IPS-18c (cell line): Measurements from ENCODE around the gene IMPA2.

Experiments
- H3K4me3 ChIP-seq: 2 replicates; pipeline ENCODE4 v1.7.0; 2013; ENCODE audit warnings: low read depth, mild to moderate bottlenecking, low read length, moderate library complexity; ENCODE audit not compliant: insufficient read depth
- H3K9me3 ChIP-seq: one replicate; pipeline ENCODE4 v1.6.1; 2013; ENCODE audit warnings: mild to moderate bottlenecking, low read length, moderate library complexity; ENCODE audit not compliant: control insufficient read depth, insufficient read depth

IMPA2 gene

GRCh38 chr18:12011199-12011956 is 30.1 kb downstream of the IMPA2 start:
- Histone ChIP-seq H3K4me3 (no peak overlapping the region), H3K9me3 (peaks cover 2% of the 10 kb centered on the region)

- H3K4me3 ChIP-seq, result no peak overlapping the region
Measured at GRCh38 chr18:12011957-12012549, 30.7 kb downstream of the IMPA2 start.

DNA sequence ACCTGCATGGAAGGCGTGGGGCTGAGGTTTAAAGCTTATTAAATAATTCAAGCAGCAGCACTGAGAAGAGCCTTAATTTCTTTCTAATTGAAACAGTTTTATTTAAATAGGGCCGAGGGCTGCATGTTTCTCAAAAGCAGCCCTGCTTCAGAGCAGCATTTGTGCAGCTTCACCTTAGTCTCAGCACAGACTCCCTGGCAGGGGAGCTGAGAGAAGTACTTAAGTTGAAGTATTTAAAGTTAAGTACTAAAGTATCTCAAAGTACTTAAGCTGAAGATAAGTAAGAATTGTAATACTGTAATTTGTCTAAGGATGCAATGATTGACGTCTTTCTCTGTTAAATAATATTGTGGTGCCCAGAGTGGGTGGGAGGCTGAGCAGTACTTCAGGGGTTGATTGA is 31.4 kb downstream of the IMPA2 start:
- Histone ChIP-seq H3K4me3 (no peak overlapping the region), H3K9me3 (peaks cover 2% of the 10 kb centered on the region)

More at GRCh38 chr18:12011957-12012549, 30.7 kb downstream of the IMPA2 start:
- H3K9me3 ChIP-seq, result peaks cover 2% of the 10 kb centered on the region

DNA sequence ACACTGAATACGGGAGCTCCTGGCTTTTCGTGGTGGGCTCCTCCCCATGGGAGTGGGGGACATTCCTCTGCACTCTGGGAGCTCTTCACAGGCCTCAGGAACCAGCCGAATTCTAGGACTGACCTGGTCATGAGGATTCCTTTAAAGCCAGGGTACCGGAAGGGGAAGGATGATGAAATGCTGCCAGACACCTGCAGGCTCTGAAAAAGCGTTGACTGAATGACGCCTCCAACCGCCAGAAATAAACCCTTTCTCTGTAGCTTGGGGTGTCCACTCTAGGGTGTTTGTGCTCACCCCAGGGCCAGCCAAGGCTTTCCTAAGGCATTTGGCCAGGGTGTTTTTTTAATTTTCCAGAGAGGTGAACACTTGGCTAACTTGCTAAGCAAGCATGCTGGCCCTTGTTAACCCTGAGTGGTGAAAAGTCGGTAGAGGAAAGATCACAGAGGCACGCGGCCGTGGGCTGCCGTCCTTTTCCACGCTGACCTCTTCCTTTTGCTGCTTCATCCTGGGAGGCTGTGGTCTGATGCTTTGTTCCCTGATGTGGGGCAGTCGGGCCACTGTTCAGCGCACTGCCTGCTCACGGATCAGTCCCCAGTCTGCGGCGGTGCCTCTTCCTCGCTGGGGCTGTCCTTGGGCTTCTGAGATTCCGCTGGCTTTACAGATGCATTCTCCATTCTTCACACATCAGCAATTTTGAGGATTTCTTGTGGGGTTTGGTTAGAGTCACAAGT is 32.0 kb downstream of the IMPA2 start:
- peaks cover 2% of the 10 kb centered on the region for H3K9me3 ChIP-seq

DNA sequence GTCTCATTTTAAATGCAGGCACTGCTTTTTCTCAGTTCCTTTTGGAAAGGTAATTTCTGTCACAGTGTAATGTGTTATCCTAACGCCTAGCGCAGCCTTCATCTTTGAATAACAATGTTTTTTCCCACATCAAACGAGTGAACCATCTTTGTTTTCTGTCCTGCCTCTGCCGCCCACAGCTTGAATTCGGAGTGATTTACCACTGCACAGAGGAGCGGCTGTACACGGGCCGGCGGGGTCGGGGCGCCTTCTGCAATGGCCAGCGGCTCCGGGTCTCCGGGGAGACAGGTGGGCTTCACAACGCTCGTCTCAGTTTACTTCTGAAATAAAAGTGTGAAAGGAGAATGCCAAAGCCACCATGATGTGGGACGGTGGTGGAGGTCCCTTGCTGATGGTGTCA is 32.8 kb downstream of the IMPA2 start:
- H3K4me3 ChIP-seq, result no peak overlapping the region

More for the DNA sequence above, 32.0 kb downstream of the IMPA2 start:
- no peak overlapping the region for H3K4me3 ChIP-seq

GRCh38 chr18:12014521-12015415 is 33.5 kb downstream of the IMPA2 start:
- no peak overlapping the region for H3K4me3 ChIP-seq
- peaks cover 2% of the 10 kb centered on the region for H3K9me3 ChIP-seq

More for the DNA sequence above, 32.8 kb downstream of the IMPA2 start:
- H3K9me3 ChIP-seq, result peaks cover 2% of the 10 kb centered on the region

GRCh38 chr18:12015416-12016062 is 34.2 kb downstream of the IMPA2 start:
- Histone ChIP-seq H3K4me3 (no peak overlapping the region), H3K9me3 (peaks cover 2% of the 10 kb centered on the region)

DNA sequence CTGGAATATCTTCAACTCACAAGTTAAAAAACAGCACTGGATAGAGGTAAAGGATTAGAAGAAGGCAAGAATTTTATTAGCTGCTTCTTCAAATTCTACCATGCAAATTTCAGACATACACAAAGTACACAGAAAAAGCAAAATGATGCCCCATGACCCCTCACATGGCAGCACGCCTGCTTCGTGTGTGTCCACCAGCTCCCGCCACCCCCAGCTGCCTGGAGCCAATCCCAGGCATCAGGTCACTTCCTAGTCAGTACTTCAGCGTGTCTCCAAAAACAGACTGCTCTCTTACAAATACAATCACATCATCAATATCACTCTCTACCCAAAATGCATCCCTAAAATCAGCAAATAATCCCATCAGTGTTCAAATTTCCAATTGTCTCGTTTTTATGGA is 35.8 kb downstream of the IMPA2 start:
- peaks cover 2% of the 10 kb centered on the region for H3K9me3 ChIP-seq
- H3K4me3 ChIP-seq, result no peak overlapping the region

DNA sequence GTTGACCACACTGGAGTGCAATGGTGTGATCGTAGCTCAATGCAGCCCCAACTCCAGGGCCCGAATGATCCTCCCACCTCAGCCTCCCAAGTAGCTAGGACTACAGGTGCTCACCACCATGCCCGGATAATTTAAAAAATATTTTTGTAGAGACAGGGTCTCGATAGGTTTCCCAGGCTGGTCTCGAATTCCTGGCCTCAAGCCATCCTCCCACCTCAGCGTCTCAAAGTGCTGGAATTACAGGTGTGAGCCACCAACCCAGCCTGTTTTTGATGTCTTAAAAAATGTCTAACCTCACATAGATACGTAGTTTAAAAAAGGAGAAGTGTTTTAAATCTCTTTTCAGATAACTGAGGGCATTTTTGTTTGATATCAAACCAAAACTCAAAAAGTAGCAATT is 37.6 kb downstream of the IMPA2 start:
- Histone ChIP-seq H3K9me3 (no peaks in the 10 kb centered on the region), H3K4me3 (no peak overlapping the region)

DNA sequence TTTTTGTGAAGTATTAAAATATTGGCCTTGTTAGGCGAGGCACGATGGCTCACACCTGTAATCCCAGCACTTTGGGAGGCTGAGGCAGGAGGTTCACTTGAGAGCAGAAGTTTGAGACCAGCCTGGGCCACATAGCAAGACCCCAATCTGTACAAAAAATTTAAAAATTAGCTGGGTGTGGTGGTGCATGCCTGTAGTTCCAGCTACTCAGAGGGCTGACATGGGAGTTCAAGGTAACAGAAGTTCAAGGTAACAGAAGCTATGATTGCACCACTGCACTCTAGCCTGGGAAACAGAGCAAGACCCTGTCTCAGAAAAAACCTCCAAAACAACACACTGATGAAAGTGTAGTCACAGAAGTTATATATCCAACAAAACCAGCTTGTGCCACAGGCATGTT is 39.8 kb downstream of the IMPA2 start:
- H3K4me3 ChIP-seq, result no peak overlapping the region

DNA sequence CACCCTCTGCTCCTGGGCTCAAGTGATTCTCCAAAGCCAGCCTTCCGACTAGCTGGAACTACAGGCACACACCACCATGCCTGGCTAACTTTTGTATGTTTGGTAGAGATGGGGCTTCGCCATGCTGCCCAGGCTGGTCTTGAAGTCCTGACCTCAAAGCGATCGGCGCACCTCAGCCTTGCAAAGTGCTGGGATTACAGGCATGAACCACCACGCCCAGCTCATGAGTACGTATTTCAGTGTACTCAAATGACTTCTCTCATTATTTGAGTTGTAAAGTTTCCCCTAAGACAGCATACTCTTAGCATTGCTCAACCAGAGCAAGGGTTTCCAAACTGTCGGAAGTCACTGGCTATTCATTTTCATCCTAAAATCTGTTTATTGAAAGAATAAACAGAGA is 40.3 kb downstream of the IMPA2 start:
- H3K4me3 ChIP-seq, result no peak overlapping the region
- no peaks in the 10 kb centered on the region for H3K9me3 ChIP-seq

More for the DNA sequence above, 39.8 kb downstream of the IMPA2 start:
- no peaks in the 10 kb centered on the region for H3K9me3 ChIP-seq

GRCh38 chr18:12023375-12023774 is 42.1 kb downstream of the IMPA2 start:
- Histone ChIP-seq H3K9me3 (no peaks in the 10 kb centered on the region), H3K4me3 (no peak overlapping the region)

DNA sequence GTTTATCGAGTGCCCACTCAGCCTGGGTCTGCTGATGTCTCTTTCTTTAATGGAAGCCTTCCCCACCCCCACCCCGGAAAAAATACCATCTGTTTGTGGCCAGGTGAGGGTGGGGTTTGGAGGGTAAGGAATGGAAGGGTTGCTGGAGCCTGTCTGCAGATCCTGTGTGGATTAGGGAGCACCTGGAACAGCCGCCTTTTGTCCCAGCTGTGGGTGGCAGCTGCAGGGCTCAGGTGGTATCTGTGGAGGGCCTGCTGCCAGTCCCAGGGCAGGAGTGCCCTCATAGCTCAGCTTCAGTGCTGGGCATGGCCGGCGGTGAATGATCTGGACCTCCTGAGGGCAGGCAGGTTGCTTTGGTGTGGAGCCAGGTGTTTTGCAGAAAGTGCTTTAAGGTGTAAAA is 45.3 kb downstream of the IMPA2 start:
- H3K9me3 ChIP-seq, result peaks cover 4% of the 10 kb centered on the region
- no peak overlapping the region for H3K4me3 ChIP-seq

DNA sequence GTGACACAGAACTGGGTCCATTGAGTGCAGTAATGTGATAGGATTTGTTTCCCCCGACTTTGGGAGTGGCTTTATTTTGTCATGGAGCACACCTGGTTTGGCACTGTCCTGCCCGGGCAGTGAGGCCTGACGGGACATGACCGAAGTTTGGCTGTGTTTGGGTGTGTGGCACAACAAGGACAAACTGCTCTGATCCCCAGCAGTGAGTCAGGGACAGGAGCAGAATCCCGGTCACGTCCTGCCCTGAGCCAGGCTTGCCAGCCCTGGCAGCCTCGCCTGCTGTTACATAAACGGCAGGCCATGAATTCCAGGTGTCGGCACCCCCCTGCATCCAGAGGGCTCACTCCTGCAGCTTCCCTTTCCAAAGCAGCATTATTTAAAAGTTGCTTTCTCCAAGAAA is 45.7 kb downstream of the IMPA2 start:
- Histone ChIP-seq H3K4me3 (no peak overlapping the region), H3K9me3 (peaks cover 4% of the 10 kb centered on the region)

DNA sequence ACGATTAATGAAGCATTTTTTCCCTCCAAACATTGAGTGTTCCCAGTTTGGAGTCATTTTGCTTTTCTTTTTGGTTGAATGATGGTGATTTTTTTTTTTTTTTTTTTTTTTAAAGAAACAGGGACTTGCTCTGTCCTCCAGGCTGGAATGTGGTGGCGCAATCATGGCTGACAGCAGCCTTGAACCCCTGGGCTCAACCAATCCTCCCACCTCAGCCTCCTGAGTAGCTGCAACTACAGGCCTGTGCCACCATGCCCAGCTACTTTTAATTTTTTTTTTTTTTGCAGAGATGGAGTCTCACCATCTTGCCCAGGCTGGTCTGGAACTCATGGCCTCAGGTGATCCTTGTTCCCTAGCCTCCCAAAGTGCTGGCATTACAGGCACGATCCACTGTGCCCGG is 46.2 kb downstream of the IMPA2 start:
- Histone ChIP-seq H3K4me3 (no peak overlapping the region), H3K9me3 (peaks cover 4% of the 10 kb centered on the region)

DNA sequence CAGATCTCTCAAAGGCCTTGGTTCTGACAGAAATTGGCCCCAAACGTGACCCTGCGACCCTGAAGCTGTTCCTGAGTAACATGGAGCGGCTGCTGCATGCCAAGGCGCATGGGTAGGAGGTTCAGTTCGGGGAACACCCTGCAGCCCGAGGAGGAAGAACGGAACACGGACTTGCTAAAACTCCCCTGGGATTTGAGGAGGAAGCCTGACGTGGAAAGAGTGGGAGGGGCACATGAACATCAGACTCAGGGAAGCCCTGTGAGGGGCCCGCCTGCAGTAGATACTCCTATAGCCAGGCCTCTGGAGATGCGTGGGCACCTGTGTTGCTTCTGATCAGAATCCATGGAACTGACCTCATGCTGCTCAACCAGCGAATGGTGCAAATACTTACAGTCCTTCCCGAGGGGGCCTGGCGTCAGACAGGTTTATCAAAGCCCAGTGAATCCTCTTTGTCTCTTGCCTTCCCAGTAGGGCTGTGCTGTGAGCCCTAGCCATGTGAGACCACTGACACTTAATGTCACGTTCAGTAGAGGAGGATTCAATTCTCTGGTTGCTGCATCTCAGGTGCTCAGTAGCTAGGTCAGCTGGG is 46.8 kb downstream of the IMPA2 start:
- peaks cover 4% of the 10 kb centered on the region for H3K9me3 ChIP-seq

More for the DNA sequence above, 46.8 kb downstream of the IMPA2 start:
- H3K4me3 ChIP-seq, result no peak overlapping the region; the same call in 1 of the 2 replicates
